ENCODE measurements around the gene PTPRN2.
"Not testable (repeated sequence)": the region's sequence is repeated elsewhere in the genome, so short reads cannot be mapped to it uniquely, and the experiment has no call there.

The PTPRN2 gene

GRCh38 chr7:157499121-157499834, 1088.3 kb downstream of the PTPRN2 start:
- no peak for DNase-seq

GRCh38 chr7:157498657-157499056, 1089.0 kb downstream of the PTPRN2 start:
- DNase-seq, result no peak

DNA sequence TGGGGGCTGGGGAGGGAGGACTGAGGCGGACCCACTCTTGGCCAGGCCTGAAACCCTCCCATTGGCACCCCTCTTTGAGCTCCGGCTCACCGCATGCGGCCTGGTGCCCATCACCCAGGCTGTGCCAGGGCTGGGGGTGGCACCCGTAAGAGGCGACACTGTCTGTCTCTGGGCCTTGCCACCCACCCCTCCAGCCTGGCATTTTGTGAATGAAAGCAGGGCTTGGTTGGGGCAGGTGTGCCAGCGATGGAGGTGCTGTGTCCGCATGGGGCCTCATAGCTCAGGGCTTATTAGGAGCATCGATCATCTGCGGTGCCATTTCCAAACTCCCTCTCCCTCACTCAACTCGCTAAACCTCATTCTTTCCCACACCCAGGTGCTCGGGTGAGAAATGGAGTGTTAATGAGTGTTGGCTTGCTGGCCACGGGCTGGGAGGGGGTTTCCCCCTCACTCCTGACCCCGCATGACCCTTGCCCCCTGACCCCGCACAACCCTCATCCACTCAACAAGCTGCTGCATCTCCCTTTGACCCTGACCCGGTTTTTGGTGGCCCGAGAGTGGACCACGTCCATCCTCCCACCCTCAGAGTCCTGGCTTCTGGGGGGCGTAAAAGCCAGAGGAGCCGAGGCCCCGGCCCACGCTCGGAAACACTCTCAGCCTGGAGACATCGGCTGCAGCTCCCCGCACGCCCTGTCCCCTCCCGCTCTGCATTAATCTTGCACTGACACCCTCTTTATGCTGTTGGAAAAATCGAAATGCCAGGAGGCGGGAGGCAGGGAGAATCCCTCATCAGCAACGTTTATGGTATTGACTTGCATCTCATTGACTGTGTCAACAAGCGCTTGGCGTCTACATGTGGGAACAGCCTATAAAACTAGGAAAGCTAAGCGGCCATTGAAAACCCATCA, 1089.6 kb downstream of the PTPRN2 start:
- no peak for DNase-seq

DNA sequence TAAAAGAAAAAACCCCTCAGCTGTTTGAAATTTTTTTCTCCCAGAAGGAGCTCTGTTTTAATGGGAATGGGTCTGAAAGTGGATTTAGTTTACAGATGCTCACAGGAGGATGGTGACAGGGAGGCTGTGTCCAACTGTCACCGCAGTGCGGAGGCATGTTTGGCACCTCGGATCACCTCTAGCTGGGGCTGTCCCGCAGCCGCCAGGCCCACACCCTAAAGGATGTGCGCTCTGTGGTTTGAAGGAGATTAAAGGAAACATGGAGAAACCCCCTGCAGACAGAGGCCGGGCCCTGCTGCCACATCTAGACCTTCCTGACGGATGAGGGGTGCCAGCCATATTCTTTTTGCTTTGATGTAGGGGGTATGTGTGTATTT, 1090.3 kb downstream of the PTPRN2 start:
- DNase-seq, result no peak

DNA sequence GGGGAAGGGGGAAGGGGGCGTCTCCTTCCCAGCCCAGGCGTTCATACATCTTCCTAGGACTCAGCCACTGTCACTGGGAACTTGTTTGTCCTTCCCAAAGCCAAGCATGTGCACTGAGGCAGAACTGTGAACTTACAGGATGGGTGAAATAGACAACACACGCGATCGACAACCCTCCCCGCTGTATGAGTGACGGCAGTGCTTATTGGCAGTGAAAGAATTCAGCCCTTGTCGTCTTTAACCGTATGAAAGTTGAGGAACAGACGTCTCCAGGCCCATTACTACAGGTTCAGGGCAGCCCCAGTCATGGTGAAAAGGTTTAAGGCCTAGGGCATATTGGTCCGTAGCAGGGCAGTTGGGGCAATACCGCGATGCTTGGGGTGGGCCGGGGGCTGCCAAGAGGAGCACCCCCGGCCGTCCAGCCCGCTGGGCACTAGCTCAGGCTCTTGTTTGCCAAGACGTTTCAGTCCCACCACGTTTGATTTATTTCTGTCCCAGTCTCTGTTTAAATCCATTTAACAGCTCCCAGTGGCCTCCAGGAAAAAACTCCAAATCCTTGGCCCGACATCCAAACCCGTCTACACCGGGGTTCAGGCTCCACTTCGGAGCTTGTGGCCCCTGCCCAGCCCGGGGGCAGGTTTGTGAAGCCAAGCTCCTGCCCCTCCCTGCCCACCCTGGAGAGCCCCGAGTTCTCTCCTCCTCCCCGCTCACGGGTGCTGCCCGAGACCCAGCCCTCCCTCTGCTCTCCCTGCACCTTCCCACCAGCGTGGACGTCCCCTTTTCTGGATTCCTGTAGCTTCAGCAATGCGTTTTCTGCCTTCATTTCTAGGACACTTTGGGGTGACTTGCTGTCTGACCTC, 1091.0 kb downstream of the PTPRN2 start:
- DNase-seq, result no peak

GRCh38 chr7:157495594-157495993, 1092.0 kb downstream of the PTPRN2 start:
- DNase-seq, result no peak

GRCh38 chr7:157495177-157495553, 1092.5 kb downstream of the PTPRN2 start:
- no peak for DNase-seq

DNA sequence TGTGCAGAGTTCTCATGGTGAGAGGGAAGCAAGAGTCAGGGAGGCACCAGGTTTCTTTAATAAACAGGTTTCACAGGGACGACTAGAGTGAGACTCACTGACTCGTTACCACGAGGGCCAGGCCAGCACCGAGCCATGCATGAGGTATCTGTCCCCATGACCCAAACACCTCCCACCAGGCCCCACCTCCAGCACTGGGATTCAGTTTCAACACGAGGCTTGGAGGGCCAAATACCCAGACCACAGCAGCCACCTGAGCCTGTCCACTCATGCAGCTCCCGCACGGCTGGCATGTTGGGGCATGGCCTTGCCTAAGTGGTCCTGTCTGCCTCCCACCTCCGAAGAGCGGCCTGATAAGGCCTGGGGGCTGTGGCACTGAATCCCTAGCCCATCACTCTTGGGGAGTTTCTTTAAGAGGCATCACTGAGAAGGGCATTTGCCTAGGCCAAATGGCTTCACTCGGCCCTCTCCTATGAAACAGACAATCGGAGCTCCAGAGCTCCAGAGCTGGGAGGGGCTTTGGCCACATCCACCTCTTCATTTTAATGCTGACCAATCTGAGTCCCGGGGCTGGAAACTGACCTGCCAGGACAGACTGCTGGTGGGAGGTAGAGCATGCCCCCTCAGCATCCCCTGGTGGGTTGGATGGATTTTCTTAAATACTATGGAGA, 1093.0 kb downstream of the PTPRN2 start:
- DNase-seq, result no peak

- no peak for DNase-seq
Measured at GRCh38 chr7:157493776-157494175, 1093.8 kb downstream of the PTPRN2 start.

GRCh38 chr7:157493017-157493416, 1094.6 kb downstream of the PTPRN2 start:
- DNase-seq, result no peak

- no peak for DNase-seq
Measured at GRCh38 chr7:157490465-157490912, 1097.1 kb downstream of the PTPRN2 start.

GRCh38 chr7:157489870-157490269, 1097.8 kb downstream of the PTPRN2 start:
- not testable (repeated sequence) for DNase-seq

Data from activated CD4-positive, CD25-positive, alpha-beta regulatory T cell (primary cell).